Gastroesophageal sphincter (tissue), 3 donors: ENCODE measurements around the gene MYLK.

Experiments
- EP300 ChIP-seq: sonication (generic); formaldehyde crosslinking; IDR thresholded peaks from one replicate; pipeline ENCODE4 v1.6.1; 2017; ENCODE audit warnings: antibody characterized with exemption, mild to moderate bottlenecking
- POLR2A ChIP-seq, 2 donors: fragments of 450-650 bp; IDR thresholded peaks; one replicate each; pipeline ENCODE4 v1.6.1; 2017; ENCODE audit warnings: antibody characterized with exemption in 2 of 2, mild to moderate bottlenecking in 2 of 2, moderate library complexity in 1 of 2
- TF ChIP-seq, protein P1 (sequence below), 4 experiments: fragments of 200-600 bp in 2 of 4; fragments of 450-650 bp in 2 of 4; sonication (generic) in 1 of 4; IDR thresholded peaks; one replicate each; pipeline ENCODE4 v1.5.1; 2017 to 2019; ENCODE audit warnings: antibody characterized with exemption in 4 of 4, mild to moderate bottlenecking in 2 of 4, moderate library complexity in 2 of 4

DNA sequence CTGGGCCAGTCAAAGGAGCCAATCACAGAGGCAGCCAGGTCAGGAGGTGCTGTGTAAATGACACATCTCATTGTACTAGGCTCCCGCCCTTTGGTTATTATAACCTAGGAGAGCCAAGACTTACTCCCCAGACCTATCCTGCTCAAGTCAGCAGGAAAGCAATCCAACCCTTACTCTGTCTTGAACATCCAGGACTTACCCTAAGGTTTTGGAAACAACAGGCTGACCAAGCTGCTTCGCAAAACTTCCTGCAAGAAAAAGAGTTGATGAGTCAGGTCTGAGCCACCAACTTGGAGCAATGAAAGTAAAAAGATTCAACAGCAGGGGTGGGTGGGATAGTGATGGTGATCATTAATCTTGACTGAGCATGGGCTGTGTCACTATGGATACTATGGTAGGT, 144.4 kb downstream of the MYLK start:
- TF ChIP-seq, protein P1, sequence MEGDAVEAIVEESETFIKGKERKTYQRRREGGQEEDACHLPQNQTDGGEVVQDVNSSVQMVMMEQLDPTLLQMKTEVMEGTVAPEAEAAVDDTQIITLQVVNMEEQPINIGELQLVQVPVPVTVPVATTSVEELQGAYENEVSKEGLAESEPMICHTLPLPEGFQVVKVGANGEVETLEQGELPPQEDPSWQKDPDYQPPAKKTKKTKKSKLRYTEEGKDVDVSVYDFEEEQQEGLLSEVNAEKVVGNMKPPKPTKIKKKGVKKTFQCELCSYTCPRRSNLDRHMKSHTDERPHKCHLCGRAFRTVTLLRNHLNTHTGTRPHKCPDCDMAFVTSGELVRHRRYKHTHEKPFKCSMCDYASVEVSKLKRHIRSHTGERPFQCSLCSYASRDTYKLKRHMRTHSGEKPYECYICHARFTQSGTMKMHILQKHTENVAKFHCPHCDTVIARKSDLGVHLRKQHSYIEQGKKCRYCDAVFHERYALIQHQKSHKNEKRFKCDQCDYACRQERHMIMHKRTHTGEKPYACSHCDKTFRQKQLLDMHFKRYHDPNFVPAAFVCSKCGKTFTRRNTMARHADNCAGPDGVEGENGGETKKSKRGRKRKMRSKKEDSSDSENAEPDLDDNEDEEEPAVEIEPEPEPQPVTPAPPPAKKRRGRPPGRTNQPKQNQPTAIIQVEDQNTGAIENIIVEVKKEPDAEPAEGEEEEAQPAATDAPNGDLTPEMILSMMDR (IDR thresholded peaks at IDR 0.05), result no peak
- no peak for TF ChIP-seq EP300
- TF ChIP-seq POLR2A (IDR thresholded peaks at IDR 0.05), result no peak
